IMR-90 (cell line): Measurements from ENCODE around the gene SGMS1. TPM values are rescaled to one million over a fixed set of nuclear protein-coding genes. Genes with fewer than 3 reads are reported as not detected.

Experiments
- ATAC-seq: fragments of 200-7000 bp; cut with Tn5 transposase; 2 replicates; pipeline ENCODE4 v1.9.1; 2020; ENCODE audit warnings: low read depth, mild to moderate bottlenecking, moderate library complexity
- BruUV-seq: library from RNA; stranded (reverse); fragments of 400-500 nt; replicated peaks from 2 replicates; lab custom pipeline; 2021; lab: Mats Ljungman, UMichigan
- CTCF ChIA-PET: fragments of 300-600 bp; formaldehyde crosslinking; extraction: SDS; loops from one replicate; lab custom pipeline; 2021; ENCODE audit warnings: antibody characterized with exemption; lab: Yijun Ruan, JAX
- POLR2A ChIA-PET: fragments of 300-600 bp; sonication (Branson Sonifier 250); formaldehyde crosslinking; loops from one replicate; lab custom pipeline; 2022; ENCODE audit warnings: antibody characterized with exemption; ENCODE audit not compliant: unreplicated experiment; lab: Charles Lee
- DNase-seq: peaks from one replicate; pipeline ENCODE4 v3.0.0; 2013
- H2AFZ ChIP-seq: replicated peaks from 2 replicates; pipeline ENCODE3; 2013; ENCODE audit warnings: low read length, mild to moderate bottlenecking; ENCODE audit not compliant: poor library complexity
- H2AK5ac ChIP-seq: 2 replicates; pipeline ENCODE4 v1.6.1; 2013; ENCODE audit warnings: low read depth, low read length, inconsistent platforms
- H2AK9ac ChIP-seq: replicated peaks from 2 replicates; pipeline ENCODE3; 2013; ENCODE audit warnings: mild to moderate bottlenecking, low read depth, low read length, moderate library complexity; ENCODE audit not compliant: poor library complexity
- H2BK120ac ChIP-seq: 2 replicates; pipeline ENCODE4 v1.6.1; 2013; ENCODE audit warnings: low read depth, low read length, inconsistent platforms
- H2BK15ac ChIP-seq: 3 replicates; pipeline ENCODE4 v1.6.1; 2013; ENCODE audit warnings: low read depth, low read length, inconsistent platforms
- H2BK20ac ChIP-seq: 2 replicates; pipeline ENCODE4 v1.6.1; 2013; ENCODE audit warnings: low read depth, mild to moderate bottlenecking, inconsistent platforms, low read length, moderate library complexity
- H2BK5ac ChIP-seq: 2 replicates; pipeline ENCODE4 v1.6.1; 2013; ENCODE audit warnings: mild to moderate bottlenecking, low read depth, low read length, inconsistent platforms; ENCODE audit not compliant: poor library complexity, severe bottlenecking
- H3K14ac ChIP-seq: replicated peaks from 2 replicates; pipeline ENCODE4 v1.6.1; 2013; ENCODE audit warnings: low read depth, low read length, inconsistent platforms
- H3K18ac ChIP-seq: 2 replicates; pipeline ENCODE4 v1.6.1; 2013; ENCODE audit warnings: low read depth, low read length, control low read depth
- H3K23ac ChIP-seq: 2 replicates; pipeline ENCODE4 v1.6.1; 2013; ENCODE audit warnings: low read depth, low read length, inconsistent platforms
- H3K27ac ChIP-seq: 2 replicates; pipeline ENCODE4 v1.5.1; 2013; ENCODE audit warnings: mild to moderate bottlenecking, control low read depth, low read length; ENCODE audit not compliant: insufficient read depth
- H3K27me3 ChIP-seq: 2 replicates; pipeline ENCODE4 v1.6.1; 2013; ENCODE audit warnings: low read length; ENCODE audit not compliant: control insufficient read depth, insufficient read depth
- H3K36me3 ChIP-seq: 2 replicates; pipeline ENCODE4 v1.6.1; 2013; ENCODE audit warnings: low read length, mixed read lengths; ENCODE audit not compliant: control insufficient read depth, insufficient read depth
- H3K4ac ChIP-seq: 2 replicates; pipeline ENCODE4 v1.6.1; 2013; ENCODE audit warnings: low read depth, low read length, inconsistent platforms
- H3K4me1 ChIP-seq: 2 replicates; pipeline ENCODE4 v1.6.1; 2013; ENCODE audit warnings: low read length, mixed read lengths; ENCODE audit not compliant: control insufficient read depth, insufficient read depth
- H3K4me2 ChIP-seq: 2 replicates; pipeline ENCODE4 v1.6.1; 2013; ENCODE audit warnings: low read depth, mild to moderate bottlenecking, control low read depth, low read length, moderate library complexity
- H3K4me3 ChIP-seq: 2 replicates; pipeline ENCODE4 v1.5.1; 2013; ENCODE audit warnings: low read depth, mild to moderate bottlenecking, control low read depth, low read length, moderate library complexity; ENCODE audit not compliant: insufficient read depth
- H3K56ac ChIP-seq: 2 replicates; pipeline ENCODE4 v1.6.1; 2013; ENCODE audit warnings: low read length, inconsistent platforms; ENCODE audit not compliant: insufficient read depth; ENCODE audit errors: extremely low read depth
- H3K79me1 ChIP-seq, 2 experiments: 2 replicates each; pipeline ENCODE4 v1.6.1; 2013; ENCODE audit warnings: low read length in 2 of 2, inconsistent platforms in 1 of 2, low read depth in 1 of 2
- H3K9ac ChIP-seq: 2 replicates; pipeline ENCODE4 v1.6.1; 2013; ENCODE audit warnings: low read depth, low read length, control low read depth
- H3K9me1 ChIP-seq: 2 replicates; pipeline ENCODE4 v1.6.1; 2013; ENCODE audit warnings: low read length, inconsistent platforms; ENCODE audit not compliant: insufficient read depth
- H3K9me3 ChIP-seq: 2 replicates; pipeline ENCODE4 v1.6.1; 2013; ENCODE audit warnings: low read length; ENCODE audit not compliant: control insufficient read depth, insufficient read depth
- H4K20me1 ChIP-seq: 2 replicates; pipeline ENCODE4 v1.6.1; 2013; ENCODE audit warnings: low read length, inconsistent platforms; ENCODE audit not compliant: insufficient read depth
- H4K5ac ChIP-seq: 2 replicates; pipeline ENCODE4 v1.6.1; 2013; ENCODE audit warnings: mild to moderate bottlenecking, low read depth, low read length, control low read depth
- H4K8ac ChIP-seq, 2 experiments: 2 replicates each; pipeline ENCODE4 v1.6.1; 2013; ENCODE audit warnings: low read depth in 2 of 2, low read length in 2 of 2, control low read depth in 1 of 2, inconsistent platforms in 1 of 2
- H4K91ac ChIP-seq: 2 replicates; pipeline ENCODE4 v1.6.1; 2013; ENCODE audit warnings: low read depth, low read length, inconsistent platforms; ENCODE audit not compliant: insufficient read depth
- CEBPB ChIP-seq: IDR thresholded peaks from 2 replicates; pipeline ENCODE4 v1.6.1; 2012; ENCODE audit warnings: low read depth, low read length, improper control_type of control experiment
- CHD1 ChIP-seq: IDR thresholded peaks from 2 replicates; pipeline ENCODE4 v1.6.1; 2012; ENCODE audit warnings: low read depth, low read length, improper control_type of control experiment
- MAFK ChIP-seq: IDR thresholded peaks from 2 replicates; pipeline ENCODE4 v1.6.1; 2012; ENCODE audit warnings: low read depth, low read length, improper control_type of control experiment
- MXI1 ChIP-seq: IDR thresholded peaks from 2 replicates; pipeline ENCODE4 v1.6.1; 2012; ENCODE audit warnings: low read depth, mild to moderate bottlenecking, low read length, moderate library complexity, borderline replicate concordance
- NFE2L2 ChIP-seq: fragments of 150-350 bp; IDR thresholded peaks from 2 replicates; pipeline ENCODE4 v1.6.1; 2016; ENCODE audit warnings: low read depth, mild to moderate bottlenecking, low read length
- POLR2A ChIP-seq: IDR thresholded peaks from 2 replicates; pipeline ENCODE4 v1.6.1; 2012; ENCODE audit warnings: mild to moderate bottlenecking, low read depth, low read length
- RAD21 ChIP-seq: IDR thresholded peaks from 2 replicates; pipeline ENCODE4 v1.6.1; 2012; ENCODE audit warnings: low read length, improper control_type of control experiment
- RCOR1 ChIP-seq: IDR thresholded peaks from 2 replicates; pipeline ENCODE4 v1.6.1; 2012; ENCODE audit warnings: mild to moderate bottlenecking, low read length, improper control_type of control experiment; ENCODE audit not compliant: insufficient replicate concordance
- RFX5 ChIP-seq: IDR thresholded peaks from 2 replicates; pipeline ENCODE4 v1.8.0; 2012; ENCODE audit warnings: low read depth, mild to moderate bottlenecking, low read length, moderate library complexity
- SMC3 ChIP-seq: fragments of 150-350 bp; IDR thresholded peaks from 2 replicates; pipeline ENCODE4 v1.6.1; 2016; ENCODE audit warnings: low read depth, mild to moderate bottlenecking, antibody characterized with exemption, low read length, moderate library complexity
- WGBS, 2 experiments: methylation state at CpG; one replicate each; pipeline versions ENCODE4 v1.1.5 to v1.1.7; 2013; ENCODE audit warnings: missing lambda C conversion rate in 2 of 2; ENCODE audit not compliant: insufficient read length in 1 of 2; ENCODE audit errors: extremely low coverage in 2 of 2; 5-methylcytosine and 5-hydroxymethylcytosine counted together
- dilution Hi-C: fragments of 300-500 bp; cut with HindIII; formaldehyde crosslinking; loops from one replicate; pipeline ENCODE4 v1.14.3; 2018; ENCODE audit warnings: low sequenced_read_pairs; ENCODE audit not compliant: unreplicated experiment
- in situ Hi-C: fragments of 300-500 bp; cut with MboI; formaldehyde crosslinking; loops from 3 replicates; pipeline ENCODE4 v1.14.3; 2019; ENCODE audit warnings: low sequenced_read_pairs, inconsistent platforms, mixed read lengths
- intact Hi-C: fragments of 100-400 bp; cut with micrococcal nuclease; formaldehyde crosslinking; loops from 2 replicates; pipeline ENCODE4 v1.10.0; 2022
- polyA plus RNA-seq, 3 experiments: library from polyadenylated mRNA; depleted of rRNA; stranded (reverse); fragments of >200 nt; gene quantifications; 2 replicates each; pipeline ENCODE4 v1.2.3, GENCODE V29; 2012; ENCODE audit warnings: low replicate concordance in 1 of 3
- total RNA-seq: library from RNA; depleted of rRNA; stranded (reverse); fragments of >200 nt; gene quantifications from 2 replicates; pipeline ENCODE4 v1.2.3, GENCODE V29; 2012
- TF ChIP-seq, protein P1 (sequence below): fragments of 150-350 bp; IDR thresholded peaks from 2 replicates; pipeline ENCODE4 v1.6.1; 2017; ENCODE audit warnings: mild to moderate bottlenecking, antibody characterized with exemption, low read length, low read depth
- TF ChIP-seq, protein P2 (sequence below): fragments of 150-350 bp; IDR thresholded peaks from 2 replicates; pipeline ENCODE4 v1.6.1; 2016; ENCODE audit warnings: low read depth, mild to moderate bottlenecking, low read length, moderate library complexity, borderline replicate concordance

SGMS1 gene
- total and polyA plus RNA-seq, 2 of the 4 experiments (the other 2 are of a cell fraction): 9.8 to 30.8 TPM

DNA sequence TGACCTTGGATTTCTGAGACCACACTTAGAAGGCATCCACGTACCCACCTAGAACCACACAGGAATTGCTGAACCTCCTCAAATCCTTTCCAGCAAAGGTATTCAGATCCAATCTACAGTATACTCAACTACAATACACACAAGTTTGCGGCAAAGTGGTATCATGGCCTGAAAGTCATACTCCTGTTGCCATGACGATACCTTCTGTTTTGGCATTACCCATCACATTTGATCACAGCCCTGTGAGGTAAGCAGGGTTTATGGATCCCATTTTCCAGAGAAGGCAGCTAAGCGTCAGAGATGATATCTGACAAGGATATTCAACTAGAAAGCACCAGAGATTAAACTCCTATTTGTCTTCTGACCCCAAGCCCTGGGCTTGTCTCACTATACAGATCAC lies 32.8 kb downstream of the SGMS1 start:
- Histone ChIP-seq H3K4me1 (peaks cover 18% of the 10 kb centered on the region), H3K9me3 (no peaks in the 10 kb centered on the region; the same call in 1 of the 2 replicates), H3K14ac (no peak overlapping the region), H3K36me3 (peaks cover 11% of the 10 kb centered on the region), H2BK15ac (no peak overlapping the region), H3K27me3 (no peaks in the 10 kb centered on the region), H3K27ac (no peak overlapping the region), H3K18ac (no peak overlapping the region), H3K4me2 (no peak overlapping the region), H3K23ac (no peak overlapping the region), H3K9ac (no peak overlapping the region), H3K9me1 (peaks cover 24% of the 10 kb centered on the region), H3K4me3 (no peak overlapping the region), H4K8ac (no peak overlapping the region), H2BK120ac (no peak overlapping the region), H2AFZ (no peak overlapping the region), H2BK5ac (no peak overlapping the region), H4K91ac (no peak overlapping the region), H2AK5ac (peak overlapping the region; percentile 27; the same call in 1 of the 2 replicates), H3K79me1 (peaks cover 17 to 47% of the 10 kb centered on the region in 2 experiments), H2BK20ac (0 out of 2 replicates have a peak overlapping the region, but pooled peaks have one; percentile 44), H3K56ac (no peak overlapping the region), H3K4ac (peak overlapping the region; percentile 54; the same call in 1 of the 2 replicates), H2AK9ac (no peak overlapping the region), H4K5ac (no peak overlapping the region), H4K20me1 (peaks cover 9% of the 10 kb centered on the region; the same call in 1 of the 2 replicates)
- TF ChIP-seq MAFK: no peak
- no peak for TF ChIP-seq CHD1
- TF ChIP-seq SMC3: no peak
- TF ChIP-seq POLR2A: no peak
- TF ChIP-seq, protein P1, sequence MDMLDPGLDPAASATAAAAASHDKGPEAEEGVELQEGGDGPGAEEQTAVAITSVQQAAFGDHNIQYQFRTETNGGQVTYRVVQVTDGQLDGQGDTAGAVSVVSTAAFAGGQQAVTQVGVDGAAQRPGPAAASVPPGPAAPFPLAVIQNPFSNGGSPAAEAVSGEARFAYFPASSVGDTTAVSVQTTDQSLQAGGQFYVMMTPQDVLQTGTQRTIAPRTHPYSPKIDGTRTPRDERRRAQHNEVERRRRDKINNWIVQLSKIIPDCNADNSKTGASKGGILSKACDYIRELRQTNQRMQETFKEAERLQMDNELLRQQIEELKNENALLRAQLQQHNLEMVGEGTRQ: no peak
- TF ChIP-seq CEBPB: no peak
- no peak for TF ChIP-seq RAD21
- no peak for TF ChIP-seq RCOR1
- TF ChIP-seq, protein P2, sequence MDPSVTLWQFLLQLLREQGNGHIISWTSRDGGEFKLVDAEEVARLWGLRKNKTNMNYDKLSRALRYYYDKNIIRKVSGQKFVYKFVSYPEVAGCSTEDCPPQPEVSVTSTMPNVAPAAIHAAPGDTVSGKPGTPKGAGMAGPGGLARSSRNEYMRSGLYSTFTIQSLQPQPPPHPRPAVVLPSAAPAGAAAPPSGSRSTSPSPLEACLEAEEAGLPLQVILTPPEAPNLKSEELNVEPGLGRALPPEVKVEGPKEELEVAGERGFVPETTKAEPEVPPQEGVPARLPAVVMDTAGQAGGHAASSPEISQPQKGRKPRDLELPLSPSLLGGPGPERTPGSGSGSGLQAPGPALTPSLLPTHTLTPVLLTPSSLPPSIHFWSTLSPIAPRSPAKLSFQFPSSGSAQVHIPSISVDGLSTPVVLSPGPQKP: no peak
- TF ChIP-seq RFX5: no peak
- no peak for TF ChIP-seq MXI1
- TF ChIP-seq NFE2L2: no peak
- ChIA-PET CTCF (no interaction called here), POLR2A (no interaction called here)
- WGBS, 2 experiments: 86% methylated on average over 1 of the region's 4 CpGs; no CpG with 5 or more reads in 1 of the 2 experiments
- intact Hi-C loops (no loop called here), in situ Hi-C loops (no loop called here), dilution Hi-C loops (no loop called here)
- ATAC-seq (no peak), DNase-seq (no peak)
- no TSS peak for BruUV-seq
